GM23248 (cell line): ENCODE measurements around the gene POU2F1. TPM values are rescaled to one million over a fixed set of nuclear protein-coding genes. Genes with fewer than 3 reads are reported as not detected.

Source experiments
- DNase-seq: peaks from one replicate; pipeline ENCODE4 v3.0.0-alpha.2; 2015
- H2AFZ ChIP-seq: fragments of 200-600 bp; sonication (generic); 2 replicates; pipeline ENCODE4 v1.6.1; 2016; ENCODE audit warnings: antibody characterized with exemption
- H3F3A ChIP-seq: fragments of 200-600 bp; sonication (generic); 2 replicates; pipeline ENCODE4 v1.6.1; 2016; ENCODE audit warnings: mild to moderate bottlenecking, antibody characterized with exemption, mixed run types; ENCODE audit not compliant: insufficient read depth
- H3K27ac ChIP-seq: fragments of 200-600 bp; sonication (generic); 2 replicates; pipeline ENCODE4 v1.5.1; 2016; ENCODE audit warnings: mild to moderate bottlenecking
- H3K27me3 ChIP-seq: fragments of 200-600 bp; sonication (generic); replicated peaks from 2 replicates; pipeline ENCODE4 v1.6.1; 2016; ENCODE audit warnings: mild to moderate bottlenecking; ENCODE audit not compliant: insufficient read depth
- H3K36me3 ChIP-seq: fragments of 200-600 bp; sonication (generic); 2 replicates; pipeline ENCODE4 v1.6.1; 2016; ENCODE audit warnings: low read depth, mild to moderate bottlenecking
- H3K4me1 ChIP-seq: fragments of 200-600 bp; sonication (generic); 2 replicates; pipeline ENCODE4 v1.6.1; 2016; ENCODE audit warnings: mild to moderate bottlenecking; ENCODE audit not compliant: insufficient read depth
- H3K4me2 ChIP-seq: fragments of 200-600 bp; sonication (generic); one replicate; pipeline ENCODE4 v1.6.1; 2016; ENCODE audit warnings: mild to moderate bottlenecking; ENCODE audit not compliant: unreplicated experiment
- H3K4me3 ChIP-seq: fragments of 200-600 bp; sonication (generic); 2 replicates; pipeline ENCODE4 v1.5.1; 2016; ENCODE audit warnings: mild to moderate bottlenecking
- H3K79me2 ChIP-seq: fragments of 200-600 bp; sonication (generic); 2 replicates; pipeline ENCODE4 v1.6.1; 2016; ENCODE audit warnings: mild to moderate bottlenecking; ENCODE audit not compliant: insufficient read depth
- H3K9ac ChIP-seq: fragments of 200-600 bp; sonication (generic); 2 replicates; pipeline ENCODE4 v1.6.1; 2016; ENCODE audit warnings: mild to moderate bottlenecking
- H3K9me2 ChIP-seq: fragments of 200-600 bp; sonication (generic); 2 replicates; pipeline ENCODE4 v1.6.1; 2016; ENCODE audit warnings: mixed run types, mild to moderate bottlenecking, moderate library complexity; ENCODE audit not compliant: insufficient read depth
- H3K9me3 ChIP-seq: fragments of 200-600 bp; sonication (generic); one replicate; pipeline ENCODE4 v1.6.1; 2017; ENCODE audit warnings: low read depth
- H4K20me1 ChIP-seq: fragments of 200-600 bp; sonication (generic); 2 replicates; pipeline ENCODE4 v1.6.0; 2016; ENCODE audit not compliant: insufficient read depth
- EZH2 ChIP-seq: fragments of 200-600 bp; sonication (generic); IDR thresholded peaks from 2 replicates; pipeline ENCODE4 v1.6.1; 2018; ENCODE audit warnings: antibody characterized with exemption, mild to moderate bottlenecking; ENCODE audit not compliant: insufficient read depth, poor library complexity, severe bottlenecking
- EZH2phosphoT487 ChIP-seq: fragments of 200-600 bp; sonication (generic); IDR thresholded peaks from 2 replicates; pipeline ENCODE4 v1.6.1; 2018; ENCODE audit warnings: antibody characterized with exemption, moderate library complexity, mild to moderate bottlenecking, low read depth; ENCODE audit not compliant: insufficient read depth
- WGBS, 2 experiments: methylation state at CpG; one replicate each; pipeline ENCODE4 v1.1.6; 2015 to 2017; ENCODE audit warnings: low lambda C conversion rate in 2 of 2, low coverage in 1 of 2; ENCODE audit errors: missing lambda C conversion rate in 2 of 2; 5-methylcytosine and 5-hydroxymethylcytosine counted together
- in situ Hi-C: fragments of 300-500 bp; cut with MboI; formaldehyde crosslinking; loops from 2 replicates; pipeline ENCODE4 v1.15.0; 2020
- polyA plus RNA-seq: library from polyadenylated mRNA; unstranded; fragments of >200 nt; fragmentation: Nextera tagmentation; extraction: Ambion mirVana; gene quantifications from 2 replicates; pipeline ENCODE4 v1.2.1, GENCODE V29; 2016
- total RNA-seq: library from RNA; depleted of rRNA; stranded (reverse); fragments of >200 nt; shearing (Covaris generic); gene quantifications from 2 replicates; pipeline ENCODE4 v1.2.3, GENCODE V29; 2014

The POU2F1 gene
- total and polyA plus RNA-seq, 2 experiments from 2014 or later, result 3.4 to 3.7 TPM

DNA sequence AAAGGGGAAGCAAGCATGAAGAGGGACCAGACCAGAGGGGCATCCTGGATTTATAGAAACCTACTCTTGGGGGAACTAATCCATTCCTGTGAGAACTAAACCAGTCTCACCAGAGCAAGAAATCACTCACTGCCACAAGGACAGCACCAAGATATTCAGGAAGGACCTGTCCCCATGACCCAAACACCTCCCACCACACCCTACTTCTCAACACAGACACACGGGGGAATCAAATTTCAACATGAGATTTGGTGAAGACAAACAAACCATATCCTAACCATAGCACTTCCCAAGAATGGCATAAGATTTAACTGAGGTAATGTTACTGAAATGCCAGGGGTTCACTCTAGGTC is 12.1 kb upstream of the POU2F1 start:
- in situ Hi-C loops, result no loop called here
- Histone ChIP-seq H3K4me1 (no peaks in the 10 kb centered on the region), H3K79me2 (no peaks in the 10 kb centered on the region), H3K4me3 (no peak overlapping the region), H3K36me3 (no peaks in the 10 kb centered on the region), H3K9me3 (no peaks in the 10 kb centered on the region), H4K20me1 (no peaks in the 10 kb centered on the region), H3K9ac (no peak overlapping the region), H3F3A (no peaks in the 10 kb centered on the region), H3K9me2 (no peaks in the 10 kb centered on the region), H2AFZ (no peak overlapping the region), H3K27ac (no peak overlapping the region), H3K4me2 (no peak overlapping the region), H3K27me3 (peaks cover 12% of the 10 kb centered on the region; the same call in 1 of the 2 replicates)
- TF ChIP-seq EZH2phosphoT487 (no peak), EZH2 (no peak)
- DNase-seq, result no peak
- 17 to 26% methylated on average over 1 of the region's 1 CpG for WGBS, 2 experiments

DNA sequence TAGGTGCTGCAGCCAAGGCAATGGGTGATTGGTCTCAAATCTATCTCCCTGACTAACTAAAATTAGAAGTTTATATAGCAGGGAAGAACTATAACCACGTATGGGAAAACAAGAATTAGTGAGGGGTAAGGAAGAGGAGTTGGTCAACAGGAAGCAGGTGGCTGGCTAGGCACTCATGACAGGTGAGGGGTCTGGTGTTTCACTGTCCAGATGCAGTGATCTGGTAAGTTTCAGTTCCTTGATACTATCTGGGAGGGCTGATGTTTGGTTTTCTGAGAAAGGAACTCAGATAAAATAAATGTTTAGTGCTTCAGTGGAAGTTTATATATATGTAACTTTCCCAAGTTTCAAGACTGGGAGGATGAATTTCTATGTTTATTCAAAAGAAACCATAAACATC is 11.6 kb upstream of the POU2F1 start:
- DNase-seq, result no peak
- Histone ChIP-seq H3K27ac (no peak overlapping the region), H4K20me1 (no peaks in the 10 kb centered on the region), H2AFZ (no peak overlapping the region), H3K4me1 (no peaks in the 10 kb centered on the region), H3K9ac (no peak overlapping the region), H3K9me2 (no peaks in the 10 kb centered on the region), H3K36me3 (no peaks in the 10 kb centered on the region), H3K27me3 (peaks cover 12% of the 10 kb centered on the region; the same call in 1 of the 2 replicates), H3F3A (no peaks in the 10 kb centered on the region), H3K9me3 (no peaks in the 10 kb centered on the region), H3K79me2 (no peaks in the 10 kb centered on the region), H3K4me3 (no peak overlapping the region), H3K4me2 (no peak overlapping the region)
- WGBS, 2 experiments, result 57 to 68% methylated on average over 1 of the region's 1 CpG
- no peak for TF ChIP-seq EZH2
- TF ChIP-seq EZH2phosphoT487, result no peak
- in situ Hi-C loops, result no loop called here

DNA sequence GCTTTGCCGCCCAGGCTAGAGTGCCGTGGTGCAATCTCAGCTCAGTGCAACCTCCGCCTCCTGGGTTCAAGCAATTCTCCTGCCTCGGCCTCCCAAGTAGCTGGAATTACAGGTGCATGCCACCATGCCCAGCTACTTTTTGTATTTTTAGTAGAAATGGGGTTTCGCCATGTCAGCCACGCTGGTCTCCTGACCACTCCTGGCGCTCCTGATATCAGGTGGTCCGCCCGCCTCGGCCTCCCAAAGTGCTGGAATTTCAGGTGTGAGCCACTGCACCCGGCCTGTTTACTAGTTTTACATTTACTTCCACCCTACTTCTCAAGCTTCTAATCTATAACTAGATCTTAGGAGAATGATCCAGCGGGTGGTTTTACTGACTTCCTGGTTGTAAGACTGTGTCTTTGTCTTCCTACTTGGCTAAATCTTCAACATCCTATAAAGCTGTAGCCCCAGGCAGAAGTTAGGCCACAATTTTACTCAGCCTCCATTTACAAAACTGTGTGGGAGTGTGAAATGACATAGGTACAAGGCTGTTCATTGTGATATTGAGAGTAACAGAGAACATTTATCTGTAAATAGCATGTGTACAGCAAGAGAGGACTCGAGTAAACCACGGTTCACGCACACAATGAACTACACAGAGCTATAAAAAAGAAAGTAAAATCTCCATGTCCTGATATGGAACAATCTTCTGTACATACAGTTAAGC is 9.6 kb upstream of the POU2F1 start:
- Histone ChIP-seq H3K27ac (no peak overlapping the region), H3K36me3 (no peaks in the 10 kb centered on the region), H3K4me3 (no peak overlapping the region), H4K20me1 (no peaks in the 10 kb centered on the region), H3K4me1 (no peaks in the 10 kb centered on the region), H3K4me2 (no peak overlapping the region), H3K9ac (no peak overlapping the region), H2AFZ (no peak overlapping the region), H3K9me3 (no peaks in the 10 kb centered on the region), H3K79me2 (no peaks in the 10 kb centered on the region), H3F3A (no peaks in the 10 kb centered on the region), H3K27me3 (peaks cover 17% of the 10 kb centered on the region), H3K9me2 (no peaks in the 10 kb centered on the region)
- 71 to 75% methylated on average over 15 of the region's 15 CpGs for WGBS, 2 experiments
- in situ Hi-C loops, result no loop called here
- no peak for DNase-seq
- no peak for TF ChIP-seq EZH2phosphoT487
- TF ChIP-seq EZH2, result no peak

DNA sequence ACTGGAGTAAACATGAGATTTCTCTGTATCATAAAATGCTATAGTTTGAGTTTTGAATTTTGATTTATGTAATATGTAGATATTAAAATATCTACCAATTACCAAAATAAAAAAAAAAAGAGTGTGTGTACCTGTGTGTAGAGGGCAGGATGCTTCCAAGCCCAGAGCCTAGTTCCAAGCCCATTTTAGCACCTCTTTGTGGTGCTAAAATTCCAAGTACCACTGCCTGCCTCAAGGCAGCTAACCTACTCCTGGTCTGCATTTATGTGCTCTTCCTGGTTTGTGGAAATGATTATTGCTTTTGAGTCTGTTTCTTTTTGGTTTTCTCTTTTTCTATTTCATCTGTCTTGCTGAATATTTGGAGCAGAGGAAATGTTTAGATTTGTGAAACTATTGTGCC is 8.7 kb upstream of the POU2F1 start:
- Histone ChIP-seq H2AFZ (no peak overlapping the region), H3K9ac (no peak overlapping the region), H3K9me2 (no peaks in the 10 kb centered on the region), H3K4me2 (no peak overlapping the region), H3K36me3 (no peaks in the 10 kb centered on the region), H3K9me3 (no peaks in the 10 kb centered on the region), H3K4me1 (no peaks in the 10 kb centered on the region), H3F3A (no peaks in the 10 kb centered on the region), H4K20me1 (no peaks in the 10 kb centered on the region), H3K27ac (no peak overlapping the region), H3K4me3 (no peak overlapping the region), H3K27me3 (peaks cover 17% of the 10 kb centered on the region), H3K79me2 (no peaks in the 10 kb centered on the region)
- in situ Hi-C loops, result no loop called here
- TF ChIP-seq EZH2phosphoT487 (no peak), EZH2 (no peak)
- DNase-seq, result no peak

DNA sequence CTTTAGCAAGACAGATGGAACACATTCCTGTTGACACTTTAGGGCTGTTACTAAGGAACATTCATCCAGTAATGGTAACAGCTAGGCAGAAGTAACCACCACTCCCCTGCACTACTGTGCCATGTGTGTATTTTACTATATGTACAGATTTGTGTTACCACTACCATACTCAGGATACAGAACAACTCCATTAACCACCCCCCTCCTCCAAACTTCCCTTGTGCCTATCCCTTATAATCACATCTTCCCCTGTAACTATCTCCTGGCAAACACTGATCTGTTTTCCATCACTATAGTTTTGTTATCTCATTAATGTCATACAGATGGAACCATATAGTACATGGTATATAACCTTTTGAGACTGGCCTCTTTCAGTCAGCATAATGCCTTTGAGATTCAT is 3.9 kb upstream of the POU2F1 start:
- in situ Hi-C loops, result no loop called here
- Histone ChIP-seq H3K9ac (no peak overlapping the region), H3K9me2 (no peaks in the 10 kb centered on the region), H3K36me3 (no peaks in the 10 kb centered on the region), H3K27me3 (peaks cover 5% of the 10 kb centered on the region), H3K4me2 (no peak overlapping the region), H3K4me1 (no peaks in the 10 kb centered on the region), H3K27ac (no peak overlapping the region), H4K20me1 (no peaks in the 10 kb centered on the region), H3K79me2 (no peaks in the 10 kb centered on the region), H3K4me3 (no peak overlapping the region), H2AFZ (no peak overlapping the region), H3K9me3 (no peaks in the 10 kb centered on the region), H3F3A (no peaks in the 10 kb centered on the region)
- DNase-seq, result no peak
- no peak for TF ChIP-seq EZH2phosphoT487
- no peak for TF ChIP-seq EZH2
